Measurements from ENCODE around the gene RHCG.
"Not testable (repeated sequence)": the region's sequence is repeated elsewhere in the genome, so short reads cannot be mapped to it uniquely, and the experiment has no call there.

The RHCG gene

DNA sequence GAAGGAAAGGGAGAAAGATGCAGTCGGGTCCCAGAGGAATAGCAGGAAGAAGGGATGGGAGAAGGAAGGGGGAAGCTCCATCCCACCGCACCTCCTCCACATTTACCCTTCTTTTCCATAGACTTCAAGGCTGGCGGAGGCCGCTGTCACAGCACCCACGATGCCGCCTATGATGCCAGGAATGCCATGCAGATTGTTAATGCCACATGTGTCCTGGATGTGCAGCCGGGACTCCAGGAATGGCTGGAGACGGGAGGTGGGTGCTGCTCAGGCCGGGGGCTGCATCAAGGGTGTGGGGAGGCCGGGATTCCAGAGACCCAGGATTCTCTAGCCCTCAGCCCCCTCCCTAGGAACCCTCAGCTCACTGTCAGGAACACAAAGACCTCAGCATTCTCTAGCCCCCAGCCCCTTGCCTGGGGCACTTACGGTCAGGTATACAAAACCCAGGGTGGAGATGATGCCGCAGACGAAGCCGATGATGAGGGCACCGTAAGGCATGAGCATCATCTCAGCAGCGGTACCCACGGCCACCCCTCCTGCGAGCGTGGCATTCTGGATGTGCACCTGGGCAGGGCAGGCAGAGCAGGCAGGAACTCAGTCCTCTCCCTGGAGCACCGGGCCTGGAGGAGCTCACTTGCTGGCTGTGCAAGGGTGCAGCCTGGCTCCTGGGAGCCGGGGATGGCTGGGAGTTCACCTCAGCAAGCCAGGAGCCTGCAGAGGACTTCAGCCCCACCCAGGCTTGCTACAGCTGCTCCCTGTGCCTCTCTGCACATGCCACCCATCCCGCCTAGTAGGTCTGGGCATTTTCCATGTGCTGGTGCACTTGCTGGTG is 18.8 kb downstream of the RHCG start:
- no peak overlapping the region for H3K27ac Mint-ChIP-seq
- H3K9me3 Mint-ChIP-seq, result peaks cover 5% of the 10 kb centered on the region
- DNase-seq, result no peak
- H3K36me3 Mint-ChIP-seq, result no peaks in the 10 kb centered on the region
- no peak overlapping the region for H3K4me3 Mint-ChIP-seq
- H3K4me1 Mint-ChIP-seq, result no peaks in the 10 kb centered on the region
- H3K27me3 Mint-ChIP-seq, result peaks cover 21% of the 10 kb centered on the region
- CTCF ChIA-PET, result no interaction called here

DNA sequence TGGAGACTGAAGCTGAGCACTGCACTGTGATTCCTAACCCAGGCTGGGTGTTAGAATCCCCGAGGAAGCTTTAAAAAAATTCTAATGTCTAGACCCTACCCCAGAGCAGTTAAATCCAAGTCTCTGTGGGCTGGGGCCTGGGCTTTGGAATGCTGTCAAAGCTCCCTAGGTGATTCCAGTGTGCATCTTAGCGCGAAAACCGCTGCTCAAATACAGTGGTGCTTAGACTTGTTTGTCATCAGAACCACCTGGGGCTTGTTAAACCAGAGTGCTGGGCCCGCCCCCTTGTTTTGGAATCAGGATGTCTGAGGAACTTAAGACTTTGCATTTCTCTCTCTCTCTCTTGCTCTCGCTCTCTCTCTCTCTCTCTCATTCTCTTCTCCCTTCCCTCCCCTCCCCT is 20.7 kb downstream of the RHCG start:
- CTCF ChIA-PET, result interaction anchor here (0.7 to 1.1 kb wide), 2 partner anchors 9 to 34 kb away, joined by 3 read pairs; no protein-coding TSS in a partner anchor
- Mint-ChIP-seq H3K36me3 (no peaks in the 10 kb centered on the region), H3K9me3 (peaks cover 5% of the 10 kb centered on the region), H3K27me3 (peaks cover 36% of the 10 kb centered on the region), H3K4me3 (no peak overlapping the region), H3K4me1 (no peaks in the 10 kb centered on the region), H3K27ac (no peak overlapping the region)
- no peak for DNase-seq

DNA sequence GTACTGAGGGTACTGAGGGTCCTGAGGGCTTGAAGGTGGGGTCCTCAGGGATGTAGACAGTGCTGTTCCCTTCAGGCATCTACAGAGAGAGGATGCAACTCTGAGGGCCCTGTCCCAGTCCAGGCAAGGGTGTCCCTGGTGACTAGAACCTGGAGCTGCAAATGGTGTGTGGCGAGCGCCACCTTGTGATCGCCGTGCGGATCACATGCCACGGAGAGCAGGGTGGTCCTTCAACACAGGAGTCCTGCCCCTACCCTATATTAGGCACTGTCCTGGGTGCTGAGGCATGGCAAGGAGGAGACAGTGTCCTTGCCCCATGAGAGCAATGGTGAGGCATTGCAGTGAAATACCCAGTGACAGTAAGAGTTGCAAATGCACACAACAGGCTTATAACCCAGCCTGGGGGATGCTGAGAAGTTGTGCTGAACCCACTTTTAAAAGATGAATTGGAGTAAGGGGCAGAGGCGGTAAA is 23.6 kb downstream of the RHCG start:
- H3K27me3 Mint-ChIP-seq, result peaks cover 53% of the 10 kb centered on the region
- CTCF ChIA-PET, result interaction anchor here (1.3 to 3.1 kb wide), 8 partner anchors 11 to 117 kb away, joined by 3 to 40 read pairs (median 4); no protein-coding TSS in a partner anchor
- no peaks in the 10 kb centered on the region for H3K4me1 Mint-ChIP-seq
- DNase-seq, result peak; percentile 64
- H3K27ac Mint-ChIP-seq, result no peak overlapping the region
- no peak overlapping the region for H3K4me3 Mint-ChIP-seq
- H3K36me3 Mint-ChIP-seq, result no peaks in the 10 kb centered on the region
- H3K9me3 Mint-ChIP-seq, result peaks cover 5% of the 10 kb centered on the region

DNA sequence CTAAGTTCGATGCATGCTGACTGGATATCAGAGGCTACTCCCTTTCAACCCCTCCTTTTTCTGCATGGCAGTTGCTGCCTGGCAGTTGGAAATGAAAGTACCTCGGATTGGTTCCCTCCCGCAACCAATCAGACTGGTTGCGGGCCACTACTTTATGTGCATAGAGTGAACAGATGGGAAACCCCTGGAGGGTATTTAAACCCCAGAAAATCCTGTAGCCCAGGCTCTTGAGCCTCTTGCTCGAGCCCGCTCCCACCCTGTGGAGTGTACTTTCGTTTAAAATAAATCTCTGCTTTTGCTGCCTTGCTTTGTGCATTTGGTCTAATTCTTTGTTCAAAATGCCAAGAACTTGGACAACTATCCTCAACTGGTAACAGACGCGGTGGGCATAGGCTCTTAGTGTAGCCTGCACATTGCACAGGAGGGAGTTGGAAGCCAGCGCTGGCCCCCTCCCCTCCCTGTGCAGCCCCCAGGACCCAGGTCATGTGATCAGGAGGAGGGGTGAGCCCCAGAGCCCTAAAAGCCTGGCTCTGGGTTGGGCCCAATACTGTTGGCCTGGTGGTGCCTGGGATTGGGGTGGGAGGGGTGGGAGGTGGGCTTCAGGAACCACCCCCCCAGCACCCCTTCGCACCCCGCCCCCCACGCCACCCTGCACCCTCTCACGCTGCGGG is 26.8 kb downstream of the RHCG start:
- no peaks in the 10 kb centered on the region for H3K36me3 Mint-ChIP-seq
- H3K4me1 Mint-ChIP-seq, result no peaks in the 10 kb centered on the region
- peaks cover 1% of the 10 kb centered on the region for H3K9me3 Mint-ChIP-seq
- no peak overlapping the region for H3K27ac Mint-ChIP-seq
- DNase-seq, result no peak
- H3K27me3 Mint-ChIP-seq, result peaks cover 55% of the 10 kb centered on the region
- H3K4me3 Mint-ChIP-seq, result no peak overlapping the region
- CTCF ChIA-PET, result no interaction called here

DNA sequence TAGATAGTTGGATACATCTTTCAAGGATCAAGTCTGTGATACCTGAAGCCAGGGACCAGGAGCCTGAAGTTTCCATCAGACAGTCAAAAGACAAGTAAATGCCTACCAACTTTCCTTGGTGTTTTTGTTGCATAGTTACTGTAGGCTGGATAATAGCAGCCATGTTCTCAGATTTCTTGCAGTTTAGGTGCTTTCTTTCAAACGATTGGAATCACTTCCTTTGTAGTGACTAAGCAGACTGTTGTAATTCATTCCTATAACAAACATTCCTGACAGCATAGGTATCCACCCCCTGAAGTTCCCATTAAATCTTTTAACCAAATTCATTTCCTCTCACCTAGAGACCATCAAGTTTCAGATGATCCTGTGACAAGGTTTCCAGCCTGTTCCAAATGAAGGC is 27.6 kb downstream of the RHCG start:
- H3K27ac Mint-ChIP-seq, H3K4me1 Mint-ChIP-seq, CTCF ChIA-PET, DNase-seq, H3K9me3 Mint-ChIP-seq, H3K36me3 Mint-ChIP-seq, H3K4me3 Mint-ChIP-seq: not testable (repeated sequence)
- peaks cover 55% of the 10 kb centered on the region for H3K27me3 Mint-ChIP-seq

DNA sequence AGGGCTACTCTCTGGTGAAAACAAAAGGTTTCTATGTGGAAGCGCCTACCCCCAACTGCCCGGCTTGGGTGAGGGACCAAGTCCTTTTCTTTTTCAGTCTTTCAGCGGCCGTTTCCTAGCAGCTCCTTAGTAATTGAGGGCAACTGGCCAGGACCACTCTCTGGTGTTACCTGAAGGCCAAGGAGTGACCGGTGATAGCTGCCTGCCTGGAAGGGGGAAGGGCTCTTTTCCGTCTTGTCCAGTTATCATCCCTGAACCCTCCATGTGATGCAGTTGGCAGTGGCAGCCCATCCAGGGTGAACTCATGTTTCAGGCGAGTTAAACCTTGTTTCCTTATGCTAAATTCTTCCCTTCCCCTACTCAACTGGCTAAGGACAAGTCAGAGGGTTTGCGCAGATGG is 33.3 kb downstream of the RHCG start:
- Mint-ChIP-seq H3K4me3 (no peak overlapping the region), H3K27ac (no peak overlapping the region), H3K9me3 (no peaks in the 10 kb centered on the region), H3K4me1 (no peaks in the 10 kb centered on the region), H3K27me3 (peaks cover 55% of the 10 kb centered on the region), H3K36me3 (no peaks in the 10 kb centered on the region)
- DNase-seq, result no peak
- CTCF ChIA-PET, result no interaction called here

DNA sequence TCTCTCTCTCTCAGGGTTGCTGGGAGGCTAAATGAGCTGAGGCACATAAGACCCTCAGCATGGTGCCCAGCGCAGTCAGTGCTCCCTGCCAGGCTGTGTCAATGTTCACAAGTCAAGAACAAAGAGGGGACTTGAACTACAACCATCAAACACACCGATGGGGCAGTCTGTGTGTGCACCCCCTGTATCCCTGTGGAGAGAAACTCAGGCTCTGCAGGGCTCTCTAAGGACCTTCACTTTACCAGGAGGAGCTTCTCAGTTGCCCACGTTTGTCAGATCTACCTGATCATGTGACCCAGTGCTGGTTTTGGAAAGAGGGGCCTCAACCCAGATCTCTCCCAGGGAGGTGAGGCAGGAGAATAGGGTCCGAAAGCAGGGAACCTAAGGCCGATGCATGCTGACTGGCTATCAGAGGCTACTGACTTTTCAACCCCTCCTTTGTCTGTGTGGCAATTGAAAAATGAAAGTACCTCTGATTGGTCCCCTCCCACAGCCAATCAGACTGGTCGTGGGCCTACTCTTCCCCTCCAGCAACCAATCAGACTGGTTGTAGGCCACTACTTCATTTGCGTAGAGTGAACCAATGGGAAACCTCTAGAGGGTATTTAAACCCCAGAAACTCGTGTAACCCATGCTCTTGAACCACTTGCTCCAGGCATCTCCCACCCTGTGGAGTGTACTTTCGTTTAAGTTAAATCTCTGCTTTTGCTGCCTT is 34.0 kb downstream of the RHCG start:
- H3K4me3 Mint-ChIP-seq, result no peak overlapping the region
- no peaks in the 10 kb centered on the region for H3K9me3 Mint-ChIP-seq
- no peaks in the 10 kb centered on the region for H3K36me3 Mint-ChIP-seq
- H3K27ac Mint-ChIP-seq, result no peak overlapping the region
- H3K27me3 Mint-ChIP-seq, result peaks cover 61% of the 10 kb centered on the region
- DNase-seq, result no peak
- CTCF ChIA-PET, result interaction anchor here (1.1 kb wide), 1 partner anchor 10 kb away, joined by 3 read pairs; no protein-coding TSS in a partner anchor
- H3K4me1 Mint-ChIP-seq, result no peaks in the 10 kb centered on the region

DNA sequence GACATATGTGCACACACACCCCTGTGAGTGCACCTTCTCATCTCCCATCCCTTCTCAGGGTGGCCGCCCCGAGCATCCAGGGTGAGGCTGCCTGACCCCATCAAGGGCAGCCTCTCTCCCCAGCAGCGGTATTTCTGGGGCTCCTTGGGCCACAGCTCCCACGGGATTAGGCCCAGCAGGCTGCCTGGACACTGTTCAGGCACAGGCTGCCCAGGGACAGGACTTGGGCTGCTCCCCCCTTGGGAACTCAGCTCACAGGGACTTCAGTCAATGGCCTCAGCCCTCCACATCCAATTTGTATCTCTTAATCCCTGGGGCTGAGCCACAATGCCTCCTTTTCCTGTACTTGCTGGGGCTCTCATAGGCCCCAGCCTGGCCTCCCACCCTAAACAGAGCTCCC is 35.0 kb downstream of the RHCG start:
- Mint-ChIP-seq H3K27me3 (peaks cover 60% of the 10 kb centered on the region), H3K36me3 (peaks cover 3% of the 10 kb centered on the region), H3K27ac (no peak overlapping the region), H3K4me3 (no peak overlapping the region), H3K4me1 (peaks cover 2% of the 10 kb centered on the region), H3K9me3 (peaks cover 6% of the 10 kb centered on the region)
- DNase-seq, result no peak
- CTCF ChIA-PET, result interaction anchor here (1.1 kb wide), 1 partner anchor 11 kb away, joined by 3 read pairs; no protein-coding TSS in a partner anchor

DNA sequence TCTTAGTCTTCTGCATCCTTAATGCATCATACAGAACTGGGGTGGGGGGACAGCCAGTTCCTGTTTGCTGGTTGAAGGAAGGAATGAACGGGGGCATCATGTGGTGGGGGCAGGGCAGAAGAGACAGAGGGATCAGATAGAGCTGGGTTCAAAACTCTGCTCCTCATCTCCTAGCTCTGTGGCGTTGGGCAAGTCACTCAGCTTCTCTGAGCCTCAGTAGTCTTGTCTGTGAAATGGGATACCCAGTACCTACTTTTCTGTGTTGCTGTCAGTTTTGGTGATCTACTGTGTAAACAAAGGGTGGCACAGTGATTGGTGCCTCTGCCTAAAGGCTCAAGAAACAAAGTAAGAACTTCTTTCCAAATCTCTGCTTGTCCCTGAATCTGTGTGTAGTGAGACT is 36.3 kb downstream of the RHCG start:
- CTCF ChIA-PET, result interaction anchor here (0.8 kb wide), 1 partner anchor 18 kb away, joined by 3 read pairs; no protein-coding TSS in a partner anchor

DNA sequence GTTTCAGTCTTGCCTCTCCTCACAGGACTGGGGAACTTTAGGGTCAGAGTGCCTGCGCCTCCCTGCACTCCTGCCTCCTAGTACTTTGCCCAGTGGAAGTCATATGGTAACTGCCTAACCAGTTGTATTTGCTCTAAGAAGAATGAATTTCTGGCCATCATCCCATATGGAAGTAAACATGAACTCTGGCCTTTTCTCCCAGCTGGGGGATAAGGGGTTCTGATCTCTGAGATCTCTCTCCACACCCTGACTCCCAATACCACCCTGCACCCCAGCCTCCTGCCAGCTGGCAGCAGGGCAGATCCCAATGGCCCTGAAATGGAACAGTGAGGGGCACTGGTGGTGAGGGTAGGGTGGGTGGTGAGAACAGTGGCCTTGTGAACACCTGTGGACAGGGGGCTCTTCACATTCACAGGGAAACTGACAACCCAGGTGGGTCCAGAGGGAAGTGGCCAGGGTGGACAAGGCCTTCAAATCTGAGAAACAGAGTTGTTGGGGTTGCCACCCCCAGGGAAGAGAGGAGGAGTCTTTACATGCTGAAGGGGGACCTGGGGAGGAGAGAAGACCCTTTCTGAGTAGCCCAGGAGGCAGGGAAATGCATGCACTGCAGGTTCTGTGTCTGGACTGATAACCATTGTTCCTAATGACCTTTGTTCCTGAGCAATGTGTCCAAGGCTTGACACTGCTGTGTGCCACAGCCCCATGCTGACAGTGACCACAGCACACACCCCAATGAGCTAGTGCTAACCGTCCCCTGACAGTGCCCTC is 36.9 kb downstream of the RHCG start:
- Mint-ChIP-seq H3K27me3 (peaks cover 57% of the 10 kb centered on the region), H3K36me3 (peaks cover 3% of the 10 kb centered on the region), H3K4me1 (peaks cover 2% of the 10 kb centered on the region), H3K9me3 (peaks cover 8% of the 10 kb centered on the region), H3K27ac (no peak overlapping the region), H3K4me3 (no peak overlapping the region)
- CTCF ChIA-PET, result interaction anchor here (0.8 kb wide), 1 partner anchor 17 kb away, joined by 3 read pairs; no protein-coding TSS in a partner anchor
- DNase-seq, result no peak

More for the DNA sequence above, 36.3 kb downstream of the RHCG start:
- H3K4me3 Mint-ChIP-seq, result no peak overlapping the region
- H3K27ac Mint-ChIP-seq, result no peak overlapping the region
- H3K36me3 Mint-ChIP-seq, result peaks cover 3% of the 10 kb centered on the region
- H3K9me3 Mint-ChIP-seq, result peaks cover 8% of the 10 kb centered on the region
- peaks cover 2% of the 10 kb centered on the region for H3K4me1 Mint-ChIP-seq
- DNase-seq, result no peak
- H3K27me3 Mint-ChIP-seq, result peaks cover 57% of the 10 kb centered on the region

DNA sequence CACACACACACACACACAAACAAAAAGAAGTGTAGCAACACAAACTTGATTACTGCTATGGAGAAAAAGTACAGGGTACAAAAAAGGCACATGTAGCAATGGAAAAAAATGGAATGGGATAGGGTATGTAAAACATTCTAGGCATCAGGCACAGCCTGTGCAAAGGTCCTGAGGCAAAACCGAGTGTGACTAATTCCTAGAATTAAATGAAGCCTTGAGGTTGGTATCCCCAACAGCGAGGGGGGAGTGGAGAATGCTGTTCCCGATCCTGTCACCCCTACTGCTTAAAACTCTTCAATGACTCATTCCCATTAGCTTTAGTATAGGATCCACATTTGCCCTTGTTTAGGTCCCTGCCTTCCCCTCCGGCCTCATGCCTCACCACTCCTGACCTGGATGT is 37.9 kb downstream of the RHCG start:
- CTCF ChIA-PET, result no interaction called here
- H3K4me1 Mint-ChIP-seq, result peaks cover 2% of the 10 kb centered on the region

DNA sequence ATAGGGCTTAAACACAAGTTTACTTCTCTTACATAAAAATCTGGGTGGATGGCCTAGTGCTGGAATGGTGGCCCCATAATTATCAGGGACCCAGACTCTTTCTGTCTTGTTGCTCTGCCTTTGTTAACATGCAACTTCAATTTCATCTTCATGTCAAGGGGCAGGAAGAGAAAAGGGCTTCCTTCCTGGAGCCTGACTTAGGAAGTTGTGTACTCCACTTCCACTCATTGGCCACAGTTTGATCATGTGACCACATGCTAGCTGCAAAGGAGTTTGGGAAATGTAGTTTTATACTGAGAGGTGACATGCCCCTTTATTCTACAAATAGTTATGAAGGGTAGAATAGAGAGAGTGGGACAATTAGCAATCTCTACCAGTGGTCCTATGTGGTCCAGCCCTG is 39.3 kb downstream of the RHCG start:
- DNase-seq, result no peak
- CTCF ChIA-PET, result interaction anchor here (1.1 to 2.1 kb wide), 3 partner anchors 10 to 99 kb away, joined by 3 to 7 read pairs (median 4); no protein-coding TSS in a partner anchor
- no peak overlapping the region for H3K4me3 Mint-ChIP-seq
- H3K36me3 Mint-ChIP-seq, result peaks cover 3% of the 10 kb centered on the region
- no peak overlapping the region for H3K27ac Mint-ChIP-seq
- peaks cover 2% of the 10 kb centered on the region for H3K4me1 Mint-ChIP-seq
- H3K9me3 Mint-ChIP-seq, result peaks cover 8% of the 10 kb centered on the region
- H3K27me3 Mint-ChIP-seq, result peaks cover 48% of the 10 kb centered on the region

More for the DNA sequence above, 37.9 kb downstream of the RHCG start:
- DNase-seq, result no peak
- Mint-ChIP-seq H3K4me3 (no peak overlapping the region), H3K27me3 (peaks cover 57% of the 10 kb centered on the region), H3K9me3 (peaks cover 8% of the 10 kb centered on the region), H3K27ac (no peak overlapping the region), H3K36me3 (peaks cover 3% of the 10 kb centered on the region)

DNA sequence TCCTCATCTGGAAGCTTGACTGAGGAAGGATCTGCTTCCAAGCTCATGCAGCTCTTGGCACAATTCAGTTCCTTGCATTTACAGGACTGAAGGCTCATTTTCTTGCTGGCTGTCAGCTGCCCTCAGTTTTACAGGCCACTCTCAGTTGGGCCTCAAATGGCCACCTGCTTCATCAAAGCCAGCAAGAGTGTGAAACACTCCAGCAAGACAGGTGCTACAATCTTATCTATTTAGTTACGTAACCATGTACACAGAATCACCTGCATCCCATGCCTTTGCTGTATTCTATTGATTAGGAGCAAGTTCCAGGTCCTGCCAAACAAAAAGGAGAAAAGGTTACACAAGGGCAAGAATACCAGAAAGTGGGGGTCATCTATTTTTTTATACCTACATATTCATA is 40.8 kb downstream of the RHCG start:
- DNase-seq, result no peak
- H3K4me1 Mint-ChIP-seq, result peaks cover 2% of the 10 kb centered on the region
- H3K9me3 Mint-ChIP-seq, result peaks cover 8% of the 10 kb centered on the region
- CTCF ChIA-PET, result interaction anchor here (1.0 kb wide), 1 partner anchor 13 kb away, joined by 3 read pairs; no protein-coding TSS in a partner anchor
- no peak overlapping the region for H3K4me3 Mint-ChIP-seq
- H3K36me3 Mint-ChIP-seq, result peaks cover 3% of the 10 kb centered on the region
- peaks cover 41% of the 10 kb centered on the region for H3K27me3 Mint-ChIP-seq
- H3K27ac Mint-ChIP-seq, result no peak overlapping the region

All from activated naive CD4-positive, alpha-beta T cell treated with anti-CD3 and anti-CD28 coated beads, Interleukin-2, amount 10 ng/mL, durations not matched to agents 7 days and 5 days (primary cell).